CD14-positive monocyte (primary cell): ENCODE data around the gene MOXD1. TPM values are rescaled to one million over a fixed set of nuclear protein-coding genes. Genes with fewer than 3 reads are reported as not detected.

ENCODE experiments used
- DNase-seq, 3 donors: peaks; one replicate each; pipeline ENCODE4 v3.0.0-alpha.2; 2011 to 2022
- H2AFZ ChIP-seq: 2 replicates; pipeline ENCODE4 v1.6.0; 2012; ENCODE audit warnings: mild to moderate bottlenecking, low read depth, low read length, inconsistent platforms; ENCODE audit not compliant: insufficient read depth, poor library complexity, severe bottlenecking
- H3K27ac ChIP-seq, 2 donors: 1 replicate in 1 of 2; 2 replicates in 1 of 2; pipeline ENCODE4 v1.5.1; 2012 to 2013; ENCODE audit warnings: low read length in 2 of 2, control low read depth in 1 of 2, inconsistent platforms in 1 of 2, low read depth in 1 of 2, mild to moderate bottlenecking in 1 of 2
- H3K27me3 ChIP-seq, 2 donors: one replicate each; pipeline versions ENCODE4 v1.6.0 to v1.6.1; 2011 to 2013; ENCODE audit warnings: low read length in 2 of 2; ENCODE audit not compliant: control insufficient read depth in 2 of 2, insufficient read depth in 2 of 2
- H3K36me3 ChIP-seq, 2 donors: replicated peaks in 1 of 2; 1 replicate in 1 of 2; 2 replicates in 1 of 2; pipeline versions ENCODE4 v1.5.1 to v1.6.1; 2012 to 2013; ENCODE audit warnings: low read length in 2 of 2, control low read depth in 1 of 2, inconsistent platforms in 1 of 2, mild to moderate bottlenecking in 1 of 2; ENCODE audit not compliant: insufficient read depth in 2 of 2, control insufficient read depth in 1 of 2
- H3K4me1 ChIP-seq, 2 donors: 1 replicate in 1 of 2; 2 replicates in 1 of 2; pipeline versions ENCODE4 v1.5.1 to v1.6.1; 2012 to 2013; ENCODE audit warnings: low read length in 2 of 2, control low read depth in 1 of 2, inconsistent platforms in 1 of 2, mild to moderate bottlenecking in 1 of 2, moderate library complexity in 1 of 2; ENCODE audit not compliant: insufficient read depth in 2 of 2, control insufficient read depth in 1 of 2
- H3K4me2 ChIP-seq: replicated peaks from 2 replicates; pipeline ENCODE3; 2012; ENCODE audit warnings: low read length, moderate library complexity, mild to moderate bottlenecking; ENCODE audit not compliant: poor library complexity, severe bottlenecking; ENCODE audit errors: extremely low read depth
- H3K4me3 ChIP-seq, 3 experiments: fragments of 200-600 bp in 1 of 3; sonication (generic) in 1 of 3; replicated peaks in 1 of 3; 1 replicate in 2 of 3; 2 replicates in 1 of 3; pipeline ENCODE4 v1.5.1; 2011 to 2013; ENCODE audit warnings: low read length in 3 of 3, mild to moderate bottlenecking in 3 of 3, control low read depth in 2 of 3, low read depth in 2 of 3, inconsistent platforms in 1 of 3, moderate library complexity in 1 of 3
- H3K79me2 ChIP-seq: 2 replicates; pipeline ENCODE4 v1.6.0; 2012; ENCODE audit warnings: mild to moderate bottlenecking, control low read depth, inconsistent platforms, low read length, moderate library complexity; ENCODE audit not compliant: insufficient read depth
- H3K9ac ChIP-seq: 2 replicates; pipeline ENCODE4 v1.6.0; 2017; ENCODE audit warnings: low read length, mild to moderate bottlenecking; ENCODE audit not compliant: insufficient read depth, poor library complexity, severe bottlenecking
- H3K9me3 ChIP-seq, 2 donors: replicated peaks in 1 of 2; 1 replicate in 1 of 2; 2 replicates in 1 of 2; pipeline versions ENCODE4 v1.5.1 to v1.6.1; 2012 to 2013; ENCODE audit warnings: low read length in 2 of 2, control low read depth in 1 of 2; ENCODE audit not compliant: control insufficient read depth in 1 of 2, insufficient read depth in 1 of 2
- H4K20me1 ChIP-seq: 2 replicates; pipeline ENCODE4 v1.6.0; 2012; ENCODE audit warnings: mild to moderate bottlenecking, low read length, control low read depth, moderate library complexity; ENCODE audit not compliant: insufficient read depth
- H3K27ac Mint-ChIP-seq, 7 donors: one replicate each; pipeline ENCODE4 v1.8.0; 2020; ENCODE audit warnings: mild to moderate bottlenecking in 7 of 7, mixed read lengths in 7 of 7, moderate library complexity in 6 of 7, inconsistent platforms in 2 of 7
- H3K27me3 Mint-ChIP-seq, 3 donors: one replicate each; pipeline ENCODE4 v1.8.0; 2021 to 2022; ENCODE audit warnings: low read depth in 3 of 3, mild to moderate bottlenecking in 3 of 3, mixed read lengths in 3 of 3, moderate library complexity in 3 of 3, inconsistent platforms in 1 of 3
- H3K36me3 Mint-ChIP-seq, 2 donors: one replicate each; pipeline ENCODE4 v1.8.0; 2020; ENCODE audit warnings: mixed read lengths in 2 of 2, inconsistent platforms in 1 of 2, mild to moderate bottlenecking in 1 of 2
- H3K4me1 Mint-ChIP-seq: one replicate; pipeline ENCODE4 v1.8.0; 2020; ENCODE audit warnings: mild to moderate bottlenecking, mixed read lengths
- H3K4me3 Mint-ChIP-seq, 2 donors: one replicate each; pipeline ENCODE4 v1.8.0; 2020; ENCODE audit warnings: mild to moderate bottlenecking in 2 of 2, mixed read lengths in 2 of 2, moderate library complexity in 1 of 2
- H3K9me3 Mint-ChIP-seq, 7 donors: one replicate each; pipeline ENCODE4 v1.8.0; 2020 to 2022; ENCODE audit warnings: mixed read lengths in 7 of 7, mild to moderate bottlenecking in 6 of 7, moderate library complexity in 6 of 7, inconsistent platforms in 2 of 7
- WGBS: methylation state at CpG from one replicate; pipeline ENCODE4 v1.1.5; 2013; ENCODE audit warnings: missing lambda C conversion rate; ENCODE audit not compliant: insufficient coverage; 5-methylcytosine and 5-hydroxymethylcytosine counted together
- intact Hi-C, 2 donors: fragments of 100-400 bp; cut with micrococcal nuclease; formaldehyde crosslinking; loops; one replicate each; pipeline versions ENCODE4 v1.15.0 to v1.15.1; 2023
- polyA plus RNA-seq, 3 donors: library from polyadenylated mRNA; depleted of rRNA in 1 of 3; unstranded in 2 of 3; stranded (reverse) in 1 of 3; fragments of 300-500 nt in 2 of 3; fragments of >200 nt in 1 of 3; fragmentation: Illumina TruSeq in 2 of 3; gene quantifications; 1 replicate in 2 of 3; 2 replicates in 1 of 3; pipeline ENCODE4 v1.2.3, GENCODE V29; 2012 to 2021
- TF ChIP-seq, protein P1 (sequence below): fragments of 200-600 bp; IDR thresholded peaks from one replicate; pipeline ENCODE4 v1.8.0; 2022; ENCODE audit warnings: antibody characterized with exemption, mild to moderate bottlenecking

MOXD1 gene
- polyA plus RNA-seq, 3 donors: not detected

DNA sequence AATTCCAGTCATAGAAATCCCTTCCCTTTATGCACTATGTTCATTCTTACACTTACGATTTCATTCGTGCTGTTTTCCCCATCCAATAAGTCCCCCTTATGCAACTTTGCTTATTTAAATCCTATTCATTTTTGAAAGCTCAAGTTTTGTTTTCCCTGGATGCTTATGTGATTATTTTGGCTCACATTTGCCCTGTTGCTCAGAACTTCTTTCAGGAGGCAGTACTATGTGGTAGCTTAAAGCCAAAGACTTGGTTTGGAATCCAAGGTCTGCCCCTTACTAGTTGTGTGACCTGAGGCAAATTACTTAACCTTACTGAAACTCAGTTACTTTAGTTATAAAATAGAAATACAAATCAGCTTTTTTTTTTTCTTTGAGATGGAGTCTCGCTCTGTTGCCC is 59.6 kb downstream of the MOXD1 start:
- no CpG with 5 or more reads among the region's 3 CpGs for WGBS
- H3K4me3 Mint-ChIP-seq: no peak overlapping the region
- no peak for DNase-seq
- Histone ChIP-seq H3K27me3 (no peaks in the 10 kb centered on the region), H3K9me3 (peaks cover 9% of the 10 kb centered on the region in 2 donors), H3K36me3 (no peaks in the 10 kb centered on the region), H3K79me2 (no peaks in the 10 kb centered on the region), H3K4me1 (no peaks in the 10 kb centered on the region), H4K20me1 (no peaks in the 10 kb centered on the region), H2AFZ (no peak overlapping the region), H3K4me2 (no peak overlapping the region), H3K27ac (no peak overlapping the region), H3K4me3 (no peak overlapping the region), H3K9ac (no peak overlapping the region)
- peaks cover 1 to 5% (median 2%) of the 10 kb centered on the region in 3 donors for H3K27me3 Mint-ChIP-seq
- no peaks in the 10 kb centered on the region for H3K4me1 Mint-ChIP-seq
- H3K27ac Mint-ChIP-seq: no peak overlapping the region
- intact Hi-C loops: no loop called here
- H3K9me3 Mint-ChIP-seq: peaks cover 1 to 10% (median 7%) of the 10 kb centered on the region in 7 donors
- no peaks in the 10 kb centered on the region for H3K36me3 Mint-ChIP-seq
- TF ChIP-seq, protein P1, sequence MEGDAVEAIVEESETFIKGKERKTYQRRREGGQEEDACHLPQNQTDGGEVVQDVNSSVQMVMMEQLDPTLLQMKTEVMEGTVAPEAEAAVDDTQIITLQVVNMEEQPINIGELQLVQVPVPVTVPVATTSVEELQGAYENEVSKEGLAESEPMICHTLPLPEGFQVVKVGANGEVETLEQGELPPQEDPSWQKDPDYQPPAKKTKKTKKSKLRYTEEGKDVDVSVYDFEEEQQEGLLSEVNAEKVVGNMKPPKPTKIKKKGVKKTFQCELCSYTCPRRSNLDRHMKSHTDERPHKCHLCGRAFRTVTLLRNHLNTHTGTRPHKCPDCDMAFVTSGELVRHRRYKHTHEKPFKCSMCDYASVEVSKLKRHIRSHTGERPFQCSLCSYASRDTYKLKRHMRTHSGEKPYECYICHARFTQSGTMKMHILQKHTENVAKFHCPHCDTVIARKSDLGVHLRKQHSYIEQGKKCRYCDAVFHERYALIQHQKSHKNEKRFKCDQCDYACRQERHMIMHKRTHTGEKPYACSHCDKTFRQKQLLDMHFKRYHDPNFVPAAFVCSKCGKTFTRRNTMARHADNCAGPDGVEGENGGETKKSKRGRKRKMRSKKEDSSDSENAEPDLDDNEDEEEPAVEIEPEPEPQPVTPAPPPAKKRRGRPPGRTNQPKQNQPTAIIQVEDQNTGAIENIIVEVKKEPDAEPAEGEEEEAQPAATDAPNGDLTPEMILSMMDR: no peak

DNA sequence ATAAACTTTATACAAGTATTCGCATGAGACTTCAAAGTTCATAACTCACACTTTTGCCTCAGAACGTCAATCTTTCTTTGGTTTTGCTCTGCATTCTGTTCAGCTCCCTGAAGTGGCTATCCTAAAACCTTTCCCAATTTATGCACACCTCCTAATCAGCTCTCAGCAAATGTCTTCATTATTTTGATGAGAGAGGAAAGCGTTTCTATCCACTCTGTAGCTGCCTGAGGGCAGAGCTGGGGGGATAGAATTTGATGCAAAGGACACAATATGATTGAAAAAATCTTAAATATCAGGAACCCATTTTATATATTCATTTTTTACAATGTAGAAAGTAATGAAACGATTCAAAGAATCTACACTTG is 66.8 kb downstream of the MOXD1 start:
- 100% methylated on average over 1 of the region's 4 CpGs for WGBS
- no peaks in the 10 kb centered on the region for H3K79me2 ChIP-seq

More for the DNA sequence above, 66.8 kb downstream of the MOXD1 start:
- peaks cover 1 to 4% (median 1%) of the 10 kb centered on the region in 3 donors for H3K27me3 Mint-ChIP-seq
- no peak overlapping the region for H3K4me3 Mint-ChIP-seq
- no peak overlapping the region for H3K27ac Mint-ChIP-seq
- no peak overlapping the region for H3K4me2 ChIP-seq
- no peaks in the 10 kb centered on the region for H3K4me1 Mint-ChIP-seq
- H3K36me3 ChIP-seq: no peaks in the 10 kb centered on the region
- H3K9me3 ChIP-seq: no peaks in the 10 kb centered on the region
- no peaks in the 10 kb centered on the region for H3K4me1 ChIP-seq
- H3K4me3 ChIP-seq: no peak overlapping the region
- DNase-seq: no peak
- no peak overlapping the region for H3K9ac ChIP-seq
- H3K36me3 Mint-ChIP-seq: no peaks in the 10 kb centered on the region
- H2AFZ ChIP-seq: no peak overlapping the region
- H3K27me3 ChIP-seq: no peaks in the 10 kb centered on the region
- intact Hi-C loops: no loop called here
- H3K27ac ChIP-seq: no peak overlapping the region
- peaks cover 0 to 2% (median 0%) of the 10 kb centered on the region in 7 donors for H3K9me3 Mint-ChIP-seq
- H4K20me1 ChIP-seq: no peaks in the 10 kb centered on the region
- TF ChIP-seq, protein P1: no peak
